Measurements from ENCODE around the gene UBE2Q2.
"Not testable (repeated sequence)": the region's sequence is repeated elsewhere in the genome, so short reads cannot be mapped to it uniquely, and the experiment has no call there.

UBE2Q2 gene
- total RNA-seq, result 41.7 to 105 (median 59.8) reads per million in 9 experiments

GRCh38 chr15:75842722-75843677, at the start of gene UBE2Q2:
UBE2Q2 (plus strand) TSS chr15:75843447; CDS start chr15:75843667, 220 bp downstream.
- H3K4me1 Mint-ChIP-seq (ENCODE audit: low read depth in 2 of 2), result peaks cover 31 to 43% of the 10 kb centered on the region in 2 donors
- H3K27ac Mint-ChIP-seq, result peak within 1 kb of the TSS; percentile 49 to 90
- ATAC-seq (replicated peaks) (peak; percentile 70), DNase-seq (peak; percentile 57 to 64 (median 59))
- H3K36me3 Mint-ChIP-seq (ENCODE audit: insufficient read depth), result peaks cover 9% of the 10 kb centered on the region
- no peaks in the 10 kb centered on the region for H3K27me3 Mint-ChIP-seq
- H3K4me3 Mint-ChIP-seq, result peak within 1 kb of the TSS; percentile 91 to 95
- no peaks in the 10 kb centered on the region for H3K9me3 Mint-ChIP-seq

DNA sequence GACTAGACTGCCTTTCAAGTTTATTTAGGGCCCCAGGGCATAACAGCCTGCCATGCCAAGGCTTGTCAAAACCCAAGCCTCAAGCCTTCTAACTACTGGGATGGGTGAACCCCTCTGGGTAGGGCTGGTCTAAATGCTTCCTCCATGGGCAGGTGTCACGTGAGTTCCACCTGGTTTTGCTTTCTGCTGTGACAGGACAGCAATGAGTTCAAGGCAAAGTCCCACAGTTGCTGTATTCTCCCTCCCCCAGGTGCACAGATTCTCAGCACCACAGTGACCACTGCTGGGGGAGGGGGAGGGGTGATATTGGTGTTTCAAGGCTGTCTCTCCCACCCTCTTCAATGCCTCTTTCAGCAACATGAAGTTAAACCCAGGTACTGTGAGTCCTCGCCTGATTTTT, 46.9 kb upstream of the UBE2Q2 start:
- no peaks in the 10 kb centered on the region for H3K36me3 Mint-ChIP-seq (ENCODE audit: insufficient read depth)

GRCh38 chr15:75797146-75797545, 46.1 kb upstream of the UBE2Q2 start:
- DNase-seq; H3K4me1 Mint-ChIP-seq (ENCODE audit: low read depth in 2 of 2); H3K4me3 Mint-ChIP-seq; H3K9me3 Mint-ChIP-seq; ATAC-seq (replicated peaks); H3K36me3 Mint-ChIP-seq (ENCODE audit: insufficient read depth); H3K27ac Mint-ChIP-seq: not testable (repeated sequence)
- H3K27me3 Mint-ChIP-seq, result peaks cover 70 to 79% of the 10 kb centered on the region in 2 donors

More for the DNA sequence above, 46.9 kb upstream of the UBE2Q2 start:
- Mint-ChIP-seq H3K27me3 (peaks cover 67 to 79% of the 10 kb centered on the region in 2 donors), H3K4me3 (no peak overlapping the region), H3K27ac (no peak overlapping the region), H3K9me3 (no peaks in the 10 kb centered on the region), H3K4me1 (ENCODE audit: low read depth in 2 of 2) (peaks cover 0 to under 1% of the 10 kb centered on the region in 2 donors)
- ATAC-seq (replicated peaks), result no peak
- no peak for DNase-seq

DNA sequence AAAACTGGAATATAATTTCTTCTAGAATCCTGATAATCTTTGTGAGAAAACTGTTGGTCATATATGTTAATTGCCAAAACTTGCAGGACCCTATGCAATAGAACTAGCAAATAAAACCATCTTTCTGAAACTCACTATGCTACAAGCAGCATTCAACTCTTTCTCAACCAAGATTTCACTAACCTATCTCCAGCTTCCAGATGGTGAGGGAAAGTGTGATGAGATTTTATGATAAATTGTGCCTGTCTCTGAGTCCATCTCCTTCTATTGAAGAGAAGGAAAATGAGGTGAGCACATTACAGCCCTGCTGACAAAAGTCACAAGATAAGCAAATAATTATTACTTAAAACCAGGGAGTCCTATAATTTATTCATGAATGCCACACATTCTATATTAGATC, 44.1 kb upstream of the UBE2Q2 start:
- no peak overlapping the region for H3K4me3 Mint-ChIP-seq
- no peak for DNase-seq
- H3K27me3 Mint-ChIP-seq, result peaks cover 59 to 81% of the 10 kb centered on the region in 2 donors
- H3K4me1 Mint-ChIP-seq (ENCODE audit: low read depth in 2 of 2), result peaks cover 4 to 8% of the 10 kb centered on the region in 2 donors
- H3K27ac Mint-ChIP-seq, result no peak overlapping the region
- ATAC-seq (replicated peaks), result no peak
- H3K9me3 Mint-ChIP-seq, result no peaks in the 10 kb centered on the region
- no peaks in the 10 kb centered on the region for H3K36me3 Mint-ChIP-seq (ENCODE audit: insufficient read depth)

DNA sequence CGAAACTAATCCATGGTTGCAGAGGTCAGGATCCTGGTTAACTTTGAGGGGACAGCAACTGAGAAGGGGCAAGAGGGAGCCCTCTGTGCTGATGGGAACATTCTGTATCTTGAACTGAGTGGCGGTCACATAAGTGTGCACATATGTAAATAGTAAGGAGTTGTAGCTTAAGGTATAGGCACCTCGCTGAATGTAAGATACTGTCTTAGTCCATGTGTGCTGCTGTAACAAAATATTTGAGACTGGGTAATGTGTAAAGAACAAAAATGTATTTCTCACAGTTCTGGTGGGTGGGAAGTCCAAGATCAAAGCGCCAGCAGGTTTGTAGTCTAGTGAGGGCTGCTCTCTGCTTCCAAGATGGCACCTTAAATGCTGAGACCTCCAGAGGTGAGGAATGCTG, 42.8 kb upstream of the UBE2Q2 start:
- not testable (repeated sequence) for H3K9me3 Mint-ChIP-seq; H3K4me3 Mint-ChIP-seq; DNase-seq; H3K36me3 Mint-ChIP-seq (ENCODE audit: insufficient read depth); ATAC-seq (replicated peaks); H3K4me1 Mint-ChIP-seq (ENCODE audit: low read depth in 2 of 2); H3K27ac Mint-ChIP-seq
- H3K27me3 Mint-ChIP-seq, result peaks cover 49 to 78% of the 10 kb centered on the region in 2 donors

DNA sequence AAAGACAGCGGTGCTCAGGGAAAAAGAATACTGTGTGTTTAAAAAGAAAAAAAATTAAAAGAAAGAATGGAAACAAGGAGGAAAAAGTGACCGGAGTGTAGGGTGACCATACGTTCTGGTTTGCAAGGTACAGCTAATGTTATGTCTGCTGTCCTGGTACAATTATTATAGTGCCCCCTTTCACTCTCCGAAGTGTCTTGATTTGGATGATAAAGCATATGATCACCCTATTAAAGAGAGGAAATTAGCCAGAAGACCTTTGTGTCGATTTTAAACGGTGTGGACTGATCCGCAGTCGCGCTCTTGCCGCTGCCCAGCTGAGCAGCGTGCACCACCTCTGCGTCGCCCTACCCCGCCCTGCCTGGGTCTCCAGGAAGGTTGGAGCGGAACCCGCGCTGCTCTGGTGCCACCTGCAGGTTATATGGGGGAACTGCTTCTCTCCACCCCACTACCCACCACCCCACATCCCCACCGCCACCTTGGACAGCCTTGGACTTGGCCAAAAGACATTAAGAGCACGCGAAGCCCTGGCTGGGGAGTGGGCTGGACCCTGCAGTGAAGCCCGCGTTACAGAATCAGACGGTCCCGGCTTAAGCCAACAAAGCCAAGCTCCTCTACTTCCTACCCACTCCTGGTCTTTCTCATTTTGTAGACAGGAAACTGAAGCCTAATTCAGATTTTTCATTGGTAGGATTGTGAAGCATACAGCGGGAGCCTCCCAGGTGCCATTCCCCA, 41.2 kb upstream of the UBE2Q2 start:
- H3K27ac Mint-ChIP-seq, result no peak overlapping the region
- peak; percentile 71 to 76 (median 73) for DNase-seq
- H3K4me3 Mint-ChIP-seq, result no peak overlapping the region
- peaks cover 4 to 8% of the 10 kb centered on the region in 2 donors for H3K4me1 Mint-ChIP-seq (ENCODE audit: low read depth in 2 of 2)
- peaks cover 53 to 84% of the 10 kb centered on the region in 2 donors for H3K27me3 Mint-ChIP-seq
- H3K9me3 Mint-ChIP-seq, result no peaks in the 10 kb centered on the region
- no peaks in the 10 kb centered on the region for H3K36me3 Mint-ChIP-seq (ENCODE audit: insufficient read depth)
- ATAC-seq (replicated peaks), result peak; percentile 100

- H3K27me3 Mint-ChIP-seq, result peaks cover 10 to 39% of the 10 kb centered on the region in 2 donors
- H3K36me3 Mint-ChIP-seq (ENCODE audit: insufficient read depth); H3K4me1 Mint-ChIP-seq (ENCODE audit: low read depth in 2 of 2); H3K4me3 Mint-ChIP-seq; H3K9me3 Mint-ChIP-seq; ATAC-seq (replicated peaks); DNase-seq; H3K27ac Mint-ChIP-seq: not testable (repeated sequence)
Measured at GRCh38 chr15:75807486-75807885, 35.8 kb upstream of the UBE2Q2 start.

GRCh38 chr15:75808009-75808408, 35.2 kb upstream of the UBE2Q2 start:
- H3K4me1 Mint-ChIP-seq (ENCODE audit: low read depth in 2 of 2); H3K4me3 Mint-ChIP-seq; H3K9me3 Mint-ChIP-seq; H3K36me3 Mint-ChIP-seq (ENCODE audit: insufficient read depth); DNase-seq; H3K27ac Mint-ChIP-seq; ATAC-seq (replicated peaks): not testable (repeated sequence)
- H3K27me3 Mint-ChIP-seq, result peaks cover 10 to 34% of the 10 kb centered on the region in 2 donors

DNA sequence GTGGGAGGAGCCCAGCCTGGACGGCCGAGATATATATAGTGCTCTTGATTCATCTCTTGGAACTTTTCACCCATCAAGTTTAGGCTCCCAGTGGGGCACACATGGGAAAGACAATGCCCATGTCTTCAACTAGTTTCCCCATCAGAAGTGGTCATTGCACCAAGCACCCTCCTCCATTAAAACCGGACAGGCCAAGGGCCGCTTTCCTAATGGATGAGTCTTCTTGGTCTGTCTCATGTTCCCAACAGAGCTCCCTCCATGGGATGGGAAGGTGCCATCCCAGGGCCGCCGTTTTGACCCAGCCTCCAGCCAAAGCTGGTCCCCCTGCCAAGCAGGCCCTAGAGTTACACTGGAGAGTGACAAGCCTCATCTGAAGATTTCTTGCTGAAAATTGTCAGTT, 34.7 kb upstream of the UBE2Q2 start:
- no peaks in the 10 kb centered on the region for H3K9me3 Mint-ChIP-seq
- no peak overlapping the region for H3K4me3 Mint-ChIP-seq
- H3K36me3 Mint-ChIP-seq (ENCODE audit: insufficient read depth), result no peaks in the 10 kb centered on the region
- no peak overlapping the region for H3K27ac Mint-ChIP-seq
- DNase-seq (no peak), ATAC-seq (replicated peaks) (no peak)
- peaks cover 10 to 29% of the 10 kb centered on the region in 2 donors for H3K27me3 Mint-ChIP-seq
- no peaks in the 10 kb centered on the region for H3K4me1 Mint-ChIP-seq (ENCODE audit: low read depth in 2 of 2)

DNA sequence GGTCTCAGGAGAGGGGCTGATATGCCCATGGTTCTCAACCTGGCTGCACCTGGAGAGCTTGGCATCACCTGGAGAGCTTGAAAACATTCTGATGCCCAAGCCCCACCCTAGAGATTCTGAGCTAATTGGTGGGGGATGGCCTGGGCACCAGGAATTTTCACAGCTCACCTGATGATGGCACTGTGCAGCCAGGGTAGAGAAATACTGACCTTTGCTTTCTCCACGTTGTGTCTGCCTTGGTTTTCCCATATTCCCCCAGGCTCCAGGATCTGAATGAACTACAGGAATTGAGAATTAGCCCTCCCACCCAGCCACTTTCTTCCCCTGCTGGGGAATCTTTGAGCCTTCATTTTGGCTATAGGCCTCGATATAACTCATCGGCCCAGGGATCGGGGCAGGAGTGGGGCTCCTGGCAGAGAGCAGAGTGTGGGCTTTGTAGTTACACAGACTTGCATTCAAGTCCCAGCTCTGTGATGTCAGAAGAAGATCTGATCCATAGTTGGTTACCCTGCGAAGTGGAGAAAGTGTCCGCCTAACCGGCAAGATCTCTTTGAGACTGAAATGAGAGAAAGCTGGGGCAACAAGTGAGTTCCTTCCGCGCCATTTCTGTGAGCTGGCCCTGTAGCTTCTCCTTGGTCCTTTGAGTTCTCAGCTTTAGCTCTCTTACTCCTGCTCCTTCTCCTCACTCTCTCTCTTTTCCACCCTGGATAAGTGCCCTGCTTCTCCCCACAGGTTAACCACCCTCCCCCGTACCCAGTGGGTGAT, 33.1 kb upstream of the UBE2Q2 start:
- Mint-ChIP-seq H3K27ac (no peak overlapping the region), H3K9me3 (no peaks in the 10 kb centered on the region)

GRCh38 chr15:75810874-75811498, 32.3 kb upstream of the UBE2Q2 start:
- Mint-ChIP-seq H3K27ac (no peak overlapping the region), H3K4me1 (ENCODE audit: low read depth in 2 of 2) (no peaks in the 10 kb centered on the region), H3K9me3 (no peaks in the 10 kb centered on the region), H3K36me3 (ENCODE audit: insufficient read depth) (no peaks in the 10 kb centered on the region), H3K4me3 (no peak overlapping the region), H3K27me3 (peaks cover 8 to 18% of the 10 kb centered on the region in 2 donors)
- DNase-seq, result no peak
- ATAC-seq (replicated peaks), result no peak

More for the DNA sequence above, 33.1 kb upstream of the UBE2Q2 start:
- Mint-ChIP-seq H3K4me3 (no peak overlapping the region), H3K27me3 (peaks cover 10 to 22% of the 10 kb centered on the region in 2 donors), H3K36me3 (ENCODE audit: insufficient read depth) (no peaks in the 10 kb centered on the region), H3K4me1 (ENCODE audit: low read depth in 2 of 2) (no peaks in the 10 kb centered on the region)
- DNase-seq (no peak), ATAC-seq (replicated peaks) (no peak)

GRCh38 chr15:75811626-75812025, 31.6 kb upstream of the UBE2Q2 start:
- no peak overlapping the region for H3K4me3 Mint-ChIP-seq
- no peaks in the 10 kb centered on the region for H3K4me1 Mint-ChIP-seq (ENCODE audit: low read depth in 2 of 2)
- no peaks in the 10 kb centered on the region for H3K36me3 Mint-ChIP-seq (ENCODE audit: insufficient read depth)
- H3K9me3 Mint-ChIP-seq, result no peaks in the 10 kb centered on the region
- DNase-seq (no peak), ATAC-seq (replicated peaks) (no peak)
- no peak overlapping the region for H3K27ac Mint-ChIP-seq
- peaks cover 2 to 11% of the 10 kb centered on the region in 2 donors for H3K27me3 Mint-ChIP-seq
